NCI-H1092 (cell line): ENCODE data around the gene PLXDC2.

Source experiments
- DNase-seq: peaks from one replicate; lab custom pipeline; 2025; lab: John Stamatoyannopoulos, UW

PLXDC2 gene

DNA sequence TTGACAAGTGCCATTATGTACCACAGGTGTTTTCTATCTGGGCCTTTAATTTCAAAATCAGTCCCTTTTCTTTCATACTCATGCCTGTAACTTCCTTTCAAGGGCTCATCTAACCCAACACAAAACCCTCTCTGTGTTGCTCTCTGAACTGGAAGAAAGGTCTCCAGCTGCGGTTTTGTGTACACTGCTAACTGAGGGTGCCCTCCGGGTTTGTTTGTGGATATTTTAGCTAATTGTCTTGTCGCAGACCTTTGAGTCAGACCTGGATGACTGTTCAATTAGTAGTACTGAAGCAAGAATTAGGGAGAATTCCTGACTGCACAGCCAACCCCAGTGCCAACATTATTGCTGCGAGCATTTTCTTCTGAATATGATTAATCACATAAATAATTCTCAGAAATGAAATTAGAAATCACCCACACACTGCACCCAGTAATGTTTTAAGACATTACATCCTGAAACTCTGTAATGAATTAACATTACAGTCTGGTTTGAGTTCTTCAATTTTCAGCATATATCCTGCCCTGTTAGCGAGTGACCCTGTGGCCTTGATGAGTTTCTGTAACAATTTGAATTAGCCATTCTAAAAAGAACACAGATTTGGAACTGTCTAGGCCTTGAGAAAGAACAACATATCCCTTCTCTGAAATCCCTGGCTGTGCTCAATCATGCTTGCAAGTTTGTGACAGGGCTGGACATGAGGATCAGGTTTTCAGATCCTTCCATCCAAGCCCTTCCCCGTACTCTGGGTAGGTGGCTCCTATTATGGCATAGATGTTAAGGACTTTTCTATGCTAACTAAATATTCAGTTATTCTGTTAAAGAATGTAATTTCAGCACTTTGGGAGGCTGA is 460.1 kb downstream of the PLXDC2 start:
- DNase-seq, result no peak

DNA sequence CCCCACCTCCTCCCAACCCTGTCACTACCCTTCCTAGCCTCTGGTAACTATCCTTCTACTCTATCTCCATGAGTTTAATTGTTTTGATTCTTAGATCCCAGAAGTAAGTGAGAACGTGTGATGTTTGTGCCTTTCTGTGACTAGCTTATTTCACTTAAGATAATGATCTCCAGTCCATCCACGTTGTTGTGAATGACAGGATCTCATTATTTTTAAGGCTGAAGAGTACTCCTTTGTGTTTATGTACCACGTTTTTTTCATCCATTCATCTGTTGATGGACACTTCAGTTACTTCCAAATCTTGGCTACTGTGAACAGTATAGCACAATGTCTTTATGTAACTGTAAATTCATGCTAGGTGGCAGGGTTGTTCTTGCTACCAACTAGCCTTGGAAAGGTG is 461.6 kb downstream of the PLXDC2 start:
- no peak for DNase-seq

DNA sequence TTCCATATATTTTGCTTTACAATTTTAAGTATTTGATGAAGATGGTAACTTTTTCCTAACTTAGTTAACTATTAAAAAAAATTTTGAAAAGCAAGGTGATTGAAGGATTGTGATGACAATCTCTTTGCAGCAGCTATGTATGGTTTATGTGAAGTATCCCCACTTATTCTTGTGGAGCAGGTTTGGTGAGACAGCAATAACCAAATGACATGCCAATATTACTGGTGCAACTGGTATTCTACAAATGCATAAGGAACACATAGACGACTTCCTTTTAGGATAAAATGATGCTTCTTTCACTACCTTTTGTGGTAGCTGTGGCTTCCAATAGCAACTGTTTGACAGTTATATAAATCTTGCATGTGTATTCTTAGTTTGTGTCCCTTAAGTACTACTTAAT is 465.3 kb downstream of the PLXDC2 start:
- DNase-seq, result no peak

DNA sequence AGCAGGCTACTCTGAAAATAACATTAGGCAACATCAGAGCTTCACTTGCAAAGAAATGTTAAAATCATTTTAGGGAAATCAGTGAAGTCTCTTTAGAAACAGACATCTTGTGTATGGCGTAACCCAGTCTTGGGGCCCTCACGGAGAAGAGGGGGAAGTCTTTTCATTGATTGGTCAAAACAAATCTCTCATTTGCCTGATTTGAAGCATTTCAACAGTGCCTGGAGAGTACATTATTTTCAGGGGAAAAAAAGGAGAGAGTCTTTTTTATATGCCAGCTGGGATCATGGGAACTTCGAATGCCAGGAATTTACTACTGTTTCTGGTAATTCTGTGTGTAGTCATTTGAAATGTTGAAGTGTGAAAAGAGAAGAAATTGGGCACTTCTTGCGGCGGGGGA is 471.4 kb downstream of the PLXDC2 start:
- no peak for DNase-seq

DNA sequence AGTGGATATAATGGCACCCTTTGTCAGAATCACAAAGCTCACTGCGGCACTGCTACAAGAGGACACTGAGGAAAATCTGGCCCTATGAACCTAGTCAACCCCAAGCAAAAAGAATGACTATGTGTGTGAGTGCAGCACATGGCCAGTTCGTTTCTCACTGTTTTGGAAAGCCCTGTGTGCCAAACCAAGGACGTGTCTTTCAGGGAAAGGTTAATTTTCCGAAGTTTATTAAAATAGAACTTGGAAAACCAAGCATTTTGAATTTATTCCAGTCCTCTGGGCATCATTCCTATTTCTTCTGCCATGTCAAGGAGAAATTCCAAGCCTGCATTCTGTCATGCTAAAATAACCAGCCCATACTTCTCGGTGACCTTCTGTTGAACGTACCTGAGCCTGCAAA is 471.8 kb downstream of the PLXDC2 start:
- DNase-seq, result no peak

DNA sequence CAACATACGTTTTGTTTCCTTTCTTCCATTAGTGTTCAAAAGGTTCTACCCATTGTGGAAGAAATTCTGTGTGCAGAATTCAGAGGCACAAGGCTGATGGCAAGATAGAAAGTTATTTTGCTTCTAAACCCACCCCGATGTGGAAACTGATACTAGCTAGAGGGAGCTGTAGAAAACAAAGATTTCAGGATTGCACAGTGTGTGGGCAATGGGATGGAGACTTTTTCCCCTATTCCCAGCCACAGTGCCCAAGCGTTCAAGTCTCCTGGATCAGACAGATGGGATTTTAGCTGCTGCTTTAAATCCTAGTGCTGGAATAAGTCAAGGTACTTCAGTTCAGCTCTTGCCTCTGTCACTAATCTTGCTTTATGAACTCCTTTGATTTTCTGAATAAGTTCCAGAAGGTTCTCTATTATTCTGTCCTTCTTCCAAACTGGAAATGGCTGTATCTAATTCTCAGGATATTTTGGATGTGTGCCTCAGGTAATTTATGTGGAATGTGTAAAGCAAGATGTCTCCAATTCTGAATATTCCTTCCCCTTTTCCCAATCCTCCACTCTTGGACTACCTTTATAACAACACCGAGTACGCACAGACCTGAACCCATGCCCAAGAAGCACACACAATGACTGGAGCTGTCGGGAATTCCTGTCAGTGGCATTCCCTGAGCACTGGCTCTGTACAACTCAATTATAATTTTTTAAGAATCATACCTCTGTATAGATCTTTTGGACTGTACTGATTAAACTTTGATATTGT is 473.0 kb downstream of the PLXDC2 start:
- DNase-seq, result no peak

DNA sequence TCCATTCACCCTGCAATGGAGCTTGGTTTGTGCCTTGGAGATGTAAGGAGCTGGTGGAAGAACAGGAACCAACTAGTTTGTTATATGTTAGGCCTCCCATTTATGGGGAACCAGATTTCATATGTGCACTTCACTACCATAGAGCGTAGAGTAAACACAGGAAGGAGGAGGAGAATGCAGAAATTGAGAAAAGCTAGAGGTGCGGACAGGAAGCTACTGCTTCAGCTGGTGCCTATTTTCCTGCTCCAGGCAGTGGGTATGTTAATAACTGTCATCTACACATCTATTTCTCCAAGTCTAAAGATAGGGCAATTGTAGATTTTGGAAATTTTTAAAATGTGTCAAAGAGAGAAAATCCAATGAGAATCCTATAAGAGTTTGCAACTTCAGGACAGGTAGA is 482.2 kb downstream of the PLXDC2 start:
- no peak for DNase-seq

DNA sequence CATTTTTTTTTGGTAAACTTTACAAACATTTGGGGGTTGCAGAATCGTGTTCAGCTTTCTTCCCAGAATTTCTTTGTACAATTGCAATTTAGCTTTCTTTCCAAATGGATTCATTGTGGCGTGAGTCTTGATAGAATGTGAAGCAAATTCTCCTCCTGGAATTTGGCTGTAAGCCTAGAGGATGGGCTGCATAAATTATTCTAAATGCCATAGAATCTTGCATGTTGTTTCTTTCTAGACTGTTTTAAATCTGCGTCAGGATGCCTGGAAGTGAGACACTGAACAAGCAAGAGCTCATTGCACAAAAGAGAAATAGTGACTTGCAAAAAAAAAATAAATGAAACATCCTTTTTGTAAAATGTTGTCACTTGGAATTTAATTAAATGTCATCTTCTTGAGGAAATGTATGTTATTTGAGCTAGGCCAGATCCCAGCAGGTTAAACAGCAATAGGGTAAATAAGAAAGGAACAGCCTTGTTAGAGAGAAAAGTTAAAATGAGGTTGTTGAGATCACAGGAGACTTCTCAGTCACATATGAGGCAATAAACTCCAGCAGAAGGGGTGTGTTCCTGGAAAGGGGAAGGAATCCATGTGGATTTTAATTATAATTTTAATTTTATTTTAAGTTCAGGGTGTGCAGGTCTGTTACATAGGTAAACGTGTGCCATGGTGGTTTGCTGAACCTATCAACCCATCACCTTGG is 483.0 kb downstream of the PLXDC2 start:
- DNase-seq, result no peak

DNA sequence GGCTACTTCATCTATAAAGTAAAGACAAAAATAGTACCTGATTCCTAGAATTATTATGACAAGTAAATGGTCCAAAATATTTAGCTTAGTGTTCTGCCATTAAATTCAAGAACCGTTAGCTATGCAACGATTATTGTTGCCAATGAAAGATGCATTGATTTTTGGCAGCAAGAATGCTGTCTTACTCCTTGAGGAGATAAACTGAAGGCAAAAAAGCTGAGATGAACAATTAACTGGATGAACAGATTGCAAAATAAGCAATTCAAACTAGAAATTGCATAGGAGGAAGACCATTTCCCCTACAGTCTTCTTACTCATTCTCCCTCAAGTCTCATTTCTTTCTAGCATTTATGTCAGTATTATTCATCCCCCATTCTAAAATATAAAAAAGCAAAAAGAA is 484.5 kb downstream of the PLXDC2 start:
- no peak for DNase-seq

DNA sequence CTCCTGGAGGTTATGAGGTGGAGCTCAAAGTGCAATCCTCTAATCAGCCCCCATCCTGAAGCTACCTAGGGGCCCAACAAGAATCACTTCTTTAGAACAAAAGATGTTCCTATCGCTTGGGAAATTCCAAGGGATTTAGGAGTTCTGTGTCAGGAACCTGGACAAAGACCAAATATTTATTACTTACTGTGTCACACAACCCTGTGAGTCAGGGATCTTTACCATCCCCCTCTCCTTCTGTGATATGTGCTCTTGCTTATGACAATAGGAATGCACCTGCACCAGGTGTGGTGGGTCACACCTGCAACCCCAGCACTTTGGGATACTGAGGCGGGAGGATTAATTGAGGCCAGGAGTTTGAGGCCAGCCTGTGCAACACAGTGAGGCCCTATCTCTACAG is 485.8 kb downstream of the PLXDC2 start:
- DNase-seq, result no peak

DNA sequence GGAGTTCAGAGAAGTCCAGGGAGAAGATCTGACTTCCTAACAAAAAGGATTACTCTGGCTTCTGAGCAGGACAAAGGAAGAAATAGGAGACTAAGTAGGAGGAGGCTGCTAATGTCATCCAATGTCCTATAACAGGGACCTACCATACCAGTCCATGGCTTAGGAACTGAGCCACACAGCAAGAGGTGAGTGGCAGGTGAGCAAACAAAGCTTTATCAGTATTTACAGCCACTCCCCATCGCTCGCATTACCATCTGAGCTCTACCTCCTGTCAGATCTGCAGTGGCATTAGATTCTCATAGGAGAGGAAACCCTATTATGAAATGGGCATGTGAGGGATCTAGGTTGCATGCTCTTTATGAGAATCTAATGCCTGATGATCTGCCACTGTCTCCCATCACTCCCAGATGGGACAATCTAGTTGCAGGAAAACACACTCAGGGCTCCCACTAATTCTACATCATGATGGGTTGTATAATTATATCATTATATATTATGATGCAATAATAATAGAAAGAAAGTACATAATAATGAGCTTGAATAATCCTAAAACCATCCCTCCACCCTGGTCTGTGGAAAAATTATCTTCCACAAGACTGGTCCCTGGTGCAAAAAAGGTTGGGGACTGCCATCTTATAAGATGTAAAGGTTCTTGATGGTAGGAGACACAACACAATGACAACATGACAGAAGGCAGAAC is 487.4 kb downstream of the PLXDC2 start:
- DNase-seq, result no peak

DNA sequence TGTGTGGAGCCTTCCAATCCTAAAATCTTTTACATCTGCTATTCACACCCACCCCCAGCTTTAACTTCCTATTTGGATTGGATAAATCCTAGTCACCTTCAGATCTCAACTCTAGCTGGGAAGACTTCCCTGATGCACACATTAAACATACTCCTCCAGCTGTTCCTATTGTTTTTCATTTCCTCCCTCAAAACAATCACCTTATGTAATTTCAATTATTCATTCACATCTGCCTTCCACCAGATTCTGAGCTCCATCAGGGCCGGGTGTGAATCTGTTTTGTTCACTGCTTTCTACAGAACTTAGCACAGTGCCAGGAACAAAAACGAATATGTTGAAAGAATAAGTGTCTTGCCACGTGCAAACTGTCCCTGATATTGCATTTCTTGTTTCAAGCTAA is 497.4 kb downstream of the PLXDC2 start:
- no peak for DNase-seq

DNA sequence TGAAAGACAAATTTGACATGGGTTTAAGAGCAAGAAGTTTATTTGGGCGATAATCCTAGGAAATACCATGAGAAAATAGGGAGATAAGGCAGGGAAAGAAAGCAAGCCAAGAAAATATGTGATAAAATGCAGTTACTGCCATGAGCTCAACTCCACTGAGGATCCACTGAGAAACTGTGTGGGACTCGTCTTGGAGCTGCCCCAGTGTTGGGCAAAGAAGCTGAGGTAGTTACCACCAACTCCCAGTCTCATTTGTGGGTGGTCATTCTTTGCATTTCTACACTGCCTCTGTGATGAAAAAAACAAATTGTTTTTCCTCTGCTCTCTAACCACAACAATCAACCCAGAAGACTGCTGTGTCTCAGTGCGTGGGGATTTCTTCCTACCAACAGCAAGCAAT is 498.2 kb downstream of the PLXDC2 start:
- DNase-seq, result no peak

DNA sequence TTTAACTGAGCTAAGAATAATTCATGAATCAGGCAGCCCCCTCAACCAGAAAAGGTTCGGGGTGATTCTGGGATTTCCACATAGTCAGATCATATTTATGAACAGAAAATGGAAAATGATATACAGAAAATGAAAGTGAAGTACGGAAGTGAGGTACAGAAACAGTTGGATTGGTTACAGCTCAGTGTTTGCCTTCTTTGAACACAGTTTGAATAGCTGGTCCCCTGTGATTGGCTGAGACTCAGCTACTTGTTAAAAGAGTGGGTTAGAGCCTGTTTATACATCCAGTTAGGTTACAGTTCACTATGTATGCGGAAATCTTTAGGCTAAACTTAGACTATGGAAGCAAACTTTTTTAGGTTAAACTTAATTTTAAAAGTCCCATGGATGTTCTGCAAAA is 511.7 kb downstream of the PLXDC2 start:
- DNase-seq, result no peak

DNA sequence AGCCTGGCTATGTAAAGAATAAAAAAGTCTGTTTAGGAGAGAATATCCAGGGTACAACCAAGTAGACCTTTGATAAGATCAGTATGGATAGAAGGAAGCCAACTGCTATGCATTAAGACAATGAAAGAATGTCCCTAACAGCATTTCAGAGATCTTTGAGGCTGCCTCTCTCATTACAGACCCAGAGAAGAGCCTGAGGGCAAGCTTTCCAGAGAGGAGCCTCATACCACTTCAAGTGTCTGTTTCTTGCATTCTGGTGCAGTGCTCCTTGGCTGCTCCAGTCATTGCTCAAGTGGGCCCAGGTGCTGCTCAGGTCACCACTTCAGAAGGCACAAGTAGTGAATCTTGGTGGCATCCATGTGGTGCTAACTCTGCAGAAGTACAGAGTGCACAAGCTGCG is 514.0 kb downstream of the PLXDC2 start:
- no peak for DNase-seq

DNA sequence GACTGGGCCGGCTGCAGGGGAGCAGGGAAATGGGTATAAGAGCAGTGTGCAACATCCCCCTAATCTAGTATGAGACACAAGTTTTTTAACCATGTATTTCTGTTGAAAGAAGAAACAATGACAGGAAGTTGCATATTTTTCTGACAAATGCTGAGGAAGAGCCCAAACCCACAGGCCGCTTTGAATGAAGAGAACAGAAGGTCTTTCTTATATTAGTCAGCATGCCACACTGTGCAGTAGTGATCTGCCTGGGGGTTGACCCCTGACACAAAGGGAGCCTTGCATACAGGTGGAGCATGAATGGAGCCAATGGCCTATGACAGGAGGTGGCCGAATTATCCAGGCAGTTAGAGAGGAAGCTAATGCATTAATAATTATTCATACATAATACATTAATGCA is 518.3 kb downstream of the PLXDC2 start:
- no peak for DNase-seq
